NCI-H2196 (cell line): ENCODE data around the gene AMT.
"Not testable (repeated sequence)": the region's sequence is repeated elsewhere in the genome, so short reads cannot be mapped to it uniquely, and the experiment has no call there.

Experiments used
- DNase-seq: peaks from one replicate; lab custom pipeline; 2025; ENCODE audit not compliant: unreplicated experiment; lab: John Stamatoyannopoulos, UW

The AMT gene

DNA sequence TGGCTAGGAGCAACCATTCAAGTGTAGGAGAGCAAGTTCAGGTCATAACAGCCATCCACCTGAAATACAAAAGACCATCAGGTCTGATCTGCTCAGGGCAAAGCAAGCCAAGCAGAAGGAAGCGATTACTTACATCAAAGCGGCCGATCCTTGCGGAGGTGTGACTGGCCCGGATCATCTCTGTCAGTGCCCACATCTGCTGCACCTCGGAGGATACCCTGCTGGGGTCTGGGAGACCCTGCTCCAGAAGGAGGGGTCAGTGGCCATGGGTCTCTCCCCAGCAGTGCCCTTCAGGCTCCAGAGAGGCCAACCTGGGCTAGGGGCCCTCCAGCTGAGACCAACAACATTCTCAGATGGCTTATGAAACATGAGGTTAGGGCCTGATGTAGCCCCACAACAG, 2.5 kb upstream of the AMT start:
- DNase-seq = no peak

DNA sequence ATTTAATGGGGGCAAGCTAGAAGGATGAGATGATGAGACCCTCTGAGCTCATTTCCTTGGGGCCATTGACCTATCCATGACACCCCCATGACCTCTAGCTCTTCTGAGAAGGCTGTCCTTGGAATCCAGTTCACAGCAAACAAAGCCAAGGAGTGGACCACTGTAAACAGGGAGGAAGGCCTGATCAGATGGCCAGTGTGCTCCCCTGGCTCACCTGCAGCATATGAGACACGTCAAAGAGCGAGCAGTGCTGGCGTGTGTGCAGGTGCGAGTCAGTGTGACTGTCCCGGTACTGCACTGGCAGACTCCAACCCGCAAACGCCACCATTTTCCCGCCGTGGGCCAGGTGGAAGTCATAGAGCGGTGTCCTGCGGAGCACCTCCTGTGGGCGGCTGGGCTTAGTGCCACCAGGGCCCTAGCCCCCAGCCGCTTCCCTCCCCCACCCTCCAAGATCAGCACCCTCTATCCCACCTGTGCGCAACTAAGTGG, 339 bp downstream of the AMT start:
- no peak for DNase-seq

DNA sequence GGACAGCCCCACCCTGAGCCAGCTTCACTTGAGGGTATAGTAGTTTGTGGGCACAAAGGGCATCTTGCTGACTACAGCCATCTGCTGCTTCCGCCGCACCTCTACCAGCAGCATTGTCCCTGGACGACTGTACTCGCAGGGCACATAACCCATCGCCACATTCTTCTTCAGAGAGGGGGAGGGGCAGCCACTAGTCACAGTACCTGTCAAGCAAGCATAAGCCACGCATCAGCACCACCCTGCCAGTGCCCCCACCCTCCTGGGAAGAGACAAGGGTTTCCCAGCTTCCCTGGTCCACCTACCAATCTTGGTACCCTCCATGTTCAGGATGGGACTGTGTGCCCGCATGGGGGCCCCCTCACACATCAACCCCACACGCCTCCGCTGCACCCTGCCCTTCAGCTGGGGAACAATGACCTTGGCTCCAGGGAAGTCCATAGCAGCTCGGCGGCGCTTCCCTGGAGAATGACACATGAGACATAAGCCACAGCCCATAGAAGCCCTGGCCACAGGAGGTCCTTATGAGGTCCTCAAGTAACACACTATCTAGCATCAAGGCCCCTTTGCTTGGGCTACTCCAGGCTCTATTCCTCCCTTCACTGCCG, 4.7 kb downstream of the AMT start:
- DNase-seq = no peak

DNA sequence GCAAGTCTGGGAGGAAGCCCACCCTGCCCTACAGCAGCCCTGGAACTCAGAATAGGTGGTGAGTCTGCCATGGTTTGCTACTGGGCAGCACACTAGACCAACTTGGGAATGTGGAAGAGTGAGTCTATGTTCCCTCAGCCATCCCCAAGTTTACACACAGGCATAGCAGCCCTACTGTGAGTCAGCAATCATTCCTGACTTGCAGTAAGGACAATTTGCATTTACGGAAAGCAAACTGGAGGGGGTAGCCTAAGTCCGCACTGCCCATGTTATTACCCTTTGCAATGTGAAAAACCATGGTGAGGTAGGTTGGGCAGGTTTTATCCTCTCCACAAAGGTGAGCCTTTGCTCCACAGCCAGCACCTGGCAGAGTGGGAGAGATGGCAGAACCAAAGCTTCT, 5.4 kb downstream of the AMT start:
- DNase-seq = no peak

DNA sequence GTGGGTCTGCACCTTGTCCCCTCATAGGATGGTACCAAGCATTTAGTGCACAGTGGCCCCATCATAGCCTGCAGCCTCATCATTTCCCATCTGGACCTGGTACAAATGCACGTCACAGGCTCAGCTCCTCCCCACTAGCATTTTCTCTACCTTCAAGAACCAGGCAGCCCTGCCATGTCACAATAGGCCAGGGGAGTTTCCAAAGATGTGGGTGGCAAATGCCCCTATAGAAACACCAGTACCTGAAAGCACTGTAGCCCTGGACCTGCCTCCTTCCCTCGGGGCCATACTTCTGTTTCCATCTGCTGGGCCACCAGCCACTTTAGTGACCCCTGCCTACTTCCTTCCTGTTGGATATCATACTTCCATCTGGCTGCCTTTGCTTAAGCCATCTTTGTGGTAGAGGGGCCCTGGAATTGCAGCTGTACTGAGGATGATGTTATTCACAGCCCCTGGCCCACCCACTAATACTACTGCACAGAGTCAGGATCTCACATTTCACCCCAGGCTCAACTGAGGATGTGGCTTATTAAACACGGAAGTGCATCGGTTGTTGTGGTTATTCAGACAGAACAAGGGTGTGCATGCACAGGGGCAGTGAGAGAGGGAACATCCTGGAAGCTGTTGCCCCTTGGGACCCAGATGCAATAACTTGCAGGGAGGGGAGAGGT, 6.2 kb downstream of the AMT start:
- DNase-seq = no peak

DNA sequence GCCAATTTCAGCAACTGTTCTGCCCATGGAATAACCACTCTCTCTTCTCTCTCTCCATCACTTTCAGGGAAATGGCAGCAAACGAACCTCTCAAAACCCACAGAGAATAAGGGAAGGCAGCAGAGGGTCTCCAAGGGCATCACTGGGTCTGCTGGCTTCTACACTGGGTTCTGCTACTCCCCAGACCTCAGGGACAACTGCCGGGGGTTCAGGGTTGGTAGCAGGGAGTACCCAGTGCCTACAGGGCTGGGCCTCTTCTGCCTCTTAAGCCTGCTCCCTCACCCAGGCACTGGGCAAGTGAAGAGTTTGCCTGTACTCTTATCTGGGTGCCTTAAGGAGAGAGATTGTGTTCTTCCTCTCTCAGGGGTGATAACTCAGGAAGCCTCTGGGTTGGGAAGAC, 7.5 kb downstream of the AMT start:
- DNase-seq = no peak

DNA sequence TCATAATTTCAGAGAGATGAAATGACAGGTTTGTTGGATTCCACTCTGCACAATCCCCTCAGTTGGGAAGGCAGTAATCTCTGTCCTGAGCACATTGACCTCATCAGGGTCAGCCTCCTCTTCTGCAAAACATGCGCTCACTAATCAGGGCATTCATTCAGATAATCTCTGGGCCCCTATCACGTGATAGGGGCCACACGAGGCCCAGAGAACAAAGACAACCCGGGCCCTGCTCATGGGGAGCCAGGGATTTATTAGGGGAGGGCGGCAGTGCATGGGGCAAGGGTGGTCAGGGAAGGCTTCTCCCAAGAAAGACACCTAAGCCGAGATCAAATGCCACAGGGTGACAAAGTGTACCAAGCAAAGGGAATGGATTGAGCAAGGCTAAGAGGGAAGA, 8.9 kb downstream of the AMT start:
- no peak for DNase-seq

DNA sequence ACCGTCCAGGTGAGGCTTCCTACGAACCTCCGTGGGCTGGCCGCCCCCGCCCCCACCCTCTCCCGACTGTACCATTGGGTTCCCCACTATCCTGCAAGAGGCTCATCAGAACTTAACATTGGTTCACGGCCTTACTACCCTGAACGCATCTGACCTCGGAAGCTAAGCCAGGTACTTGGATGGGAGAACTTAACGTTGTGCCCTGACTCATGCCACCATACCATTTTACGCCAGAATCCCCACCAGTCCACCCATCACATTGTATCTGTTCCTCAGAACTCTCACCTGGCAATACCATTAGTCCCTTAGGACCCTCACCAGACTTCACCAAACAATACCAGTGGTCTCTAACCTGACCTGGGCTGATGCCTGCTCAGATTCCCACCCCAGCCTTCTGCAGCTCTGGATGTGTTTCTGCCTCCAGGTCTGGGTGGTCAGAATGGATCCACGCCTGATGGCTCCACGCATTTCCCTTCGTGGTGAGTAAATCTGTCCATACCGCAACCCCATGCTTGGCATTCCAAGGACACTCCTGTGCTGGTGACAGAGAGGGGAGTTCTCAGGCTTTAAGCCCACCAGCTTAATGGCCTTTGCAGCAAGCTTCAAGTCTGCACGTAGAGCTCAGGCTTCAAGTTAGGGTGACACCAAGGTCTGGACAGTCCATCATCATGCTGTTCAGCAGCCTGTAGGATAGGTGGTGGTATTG, 9.5 kb downstream of the AMT start:
- no peak for DNase-seq

DNA sequence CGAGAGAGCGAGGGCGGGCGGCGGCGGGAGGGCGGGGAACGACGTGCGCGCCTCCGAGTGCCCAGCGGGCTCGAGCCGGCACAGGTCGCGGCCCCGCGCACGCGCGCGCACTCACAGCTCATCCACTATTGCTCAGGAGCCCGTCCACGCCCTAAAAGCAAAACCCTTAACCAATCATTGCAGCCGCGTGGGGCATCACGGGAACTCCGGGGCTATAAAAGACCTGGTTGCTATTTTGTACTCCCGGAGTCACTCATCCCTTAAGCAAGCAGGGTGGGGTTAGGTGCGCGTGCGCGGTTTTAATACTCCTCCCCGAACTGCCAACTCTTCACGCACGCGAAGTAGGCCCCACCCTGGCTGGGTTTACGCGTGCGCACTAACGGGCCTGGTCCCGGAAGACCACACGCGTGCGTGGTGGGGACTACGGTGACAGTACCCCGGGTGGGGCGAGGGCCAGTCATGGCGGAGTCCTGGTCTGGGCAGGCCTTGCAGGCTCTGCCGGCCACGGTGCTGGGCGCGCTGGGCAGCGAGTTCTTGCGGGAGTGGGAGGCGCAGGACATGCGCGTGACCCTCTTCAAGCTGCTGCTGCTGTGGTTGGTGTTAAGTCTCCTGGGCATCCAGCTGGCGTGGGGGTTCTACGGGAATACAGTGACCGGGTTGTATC, 10.2 kb downstream of the AMT start, which contains the start of the genes RHOA and TCTA:
Gene RHOA (minus strand): TSS at position 9 of the 664 bp plus-strand sequence. CDS start 36,387 bp downstream, outside the sequence.
Gene TCTA (plus strand): TSS at position 456 of the 664 bp plus-strand sequence. CDS start 4 bp downstream, at position 460.
- DNase-seq = peak; percentile 93

DNA sequence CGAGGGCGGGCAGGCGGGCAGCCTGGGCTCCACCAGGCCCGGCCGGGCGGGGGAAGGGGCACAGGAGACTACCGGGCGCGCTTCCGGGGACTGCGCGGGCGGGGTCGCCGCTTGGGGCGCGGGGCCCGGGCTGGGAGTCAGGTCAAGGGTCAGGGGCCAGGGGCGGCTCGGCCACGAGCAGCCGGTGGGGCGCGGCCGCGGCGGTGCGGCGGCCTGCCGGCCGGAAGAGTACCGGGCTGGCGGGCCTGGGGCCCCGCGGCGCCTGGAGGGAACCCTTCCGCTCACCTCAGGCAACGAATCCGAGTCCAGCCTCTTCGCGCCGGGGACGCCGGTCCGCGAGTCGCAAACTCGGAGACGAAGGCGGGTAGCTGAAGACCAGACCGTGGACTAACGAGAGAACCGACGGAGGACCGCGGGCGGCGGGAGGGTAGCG, 10.7 kb downstream of the AMT start:
- no peak for DNase-seq

DNA sequence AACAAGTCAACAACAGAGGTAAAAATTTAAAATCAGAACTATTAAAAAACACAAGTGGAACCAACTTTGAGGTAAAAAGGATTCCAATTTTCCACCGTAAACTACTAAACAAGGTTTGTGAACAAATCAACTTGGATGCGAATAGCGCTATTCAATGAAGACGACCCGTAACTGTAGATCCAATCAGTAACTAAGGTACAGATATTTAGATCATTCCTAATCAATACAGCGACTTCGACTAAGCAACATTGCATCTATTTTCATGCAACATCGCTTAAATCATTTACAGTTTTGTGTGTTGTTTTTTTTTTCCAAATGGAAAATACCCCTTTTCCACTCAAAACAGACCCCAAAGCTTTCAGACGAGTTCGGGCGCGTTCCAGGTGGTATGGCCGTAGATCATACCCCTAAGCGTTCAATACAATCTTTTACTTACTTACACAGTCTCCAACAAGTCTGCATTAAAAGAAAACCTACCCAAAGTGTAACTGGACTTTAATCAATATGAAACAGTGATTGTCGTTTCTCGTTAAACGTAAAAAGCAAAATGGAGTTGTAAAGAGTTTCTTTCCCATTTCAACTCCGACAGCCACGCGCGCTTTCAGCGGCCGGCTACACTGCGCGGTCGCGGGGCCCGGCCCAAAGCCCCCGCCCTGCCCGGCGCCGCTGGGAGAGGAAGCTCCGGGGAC, 11.3 kb downstream of the AMT start:
- DNase-seq = no peak

DNA sequence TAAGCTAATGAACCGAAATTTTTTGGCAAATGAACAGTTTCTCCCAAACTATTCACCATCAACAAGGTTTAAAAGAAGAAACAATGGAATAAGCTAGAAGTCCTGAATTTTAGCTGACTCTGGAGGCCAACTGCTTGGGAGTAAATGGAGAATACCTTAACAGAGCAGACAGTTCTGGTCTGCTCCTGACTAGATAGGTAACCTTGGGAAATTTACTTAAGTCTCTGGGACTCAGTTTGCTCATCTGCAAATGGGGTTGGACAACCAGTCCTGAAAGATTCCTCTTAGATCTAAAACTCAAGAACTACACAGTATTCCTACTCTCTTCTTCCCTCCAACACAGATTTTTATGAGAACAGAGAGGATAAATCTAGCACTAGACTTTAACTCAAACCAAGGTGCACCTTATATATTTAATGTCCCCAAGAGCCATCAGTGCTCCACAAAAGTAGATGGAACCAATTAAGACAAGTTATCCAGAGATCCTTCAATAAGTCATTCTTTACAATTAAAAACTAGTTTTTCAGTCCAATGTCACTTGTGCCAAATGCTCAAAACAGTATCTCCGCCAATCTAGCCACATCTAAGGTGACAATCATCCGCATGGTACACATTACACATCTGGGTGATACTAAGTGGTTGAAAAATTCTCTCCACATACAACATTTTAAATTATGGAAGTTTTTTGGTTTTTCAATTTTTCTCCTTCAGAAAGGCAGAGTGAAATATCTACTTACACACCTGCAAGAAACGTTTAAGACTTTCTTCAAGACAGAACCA, 12.0 kb downstream of the AMT start:
- no peak for DNase-seq

DNA sequence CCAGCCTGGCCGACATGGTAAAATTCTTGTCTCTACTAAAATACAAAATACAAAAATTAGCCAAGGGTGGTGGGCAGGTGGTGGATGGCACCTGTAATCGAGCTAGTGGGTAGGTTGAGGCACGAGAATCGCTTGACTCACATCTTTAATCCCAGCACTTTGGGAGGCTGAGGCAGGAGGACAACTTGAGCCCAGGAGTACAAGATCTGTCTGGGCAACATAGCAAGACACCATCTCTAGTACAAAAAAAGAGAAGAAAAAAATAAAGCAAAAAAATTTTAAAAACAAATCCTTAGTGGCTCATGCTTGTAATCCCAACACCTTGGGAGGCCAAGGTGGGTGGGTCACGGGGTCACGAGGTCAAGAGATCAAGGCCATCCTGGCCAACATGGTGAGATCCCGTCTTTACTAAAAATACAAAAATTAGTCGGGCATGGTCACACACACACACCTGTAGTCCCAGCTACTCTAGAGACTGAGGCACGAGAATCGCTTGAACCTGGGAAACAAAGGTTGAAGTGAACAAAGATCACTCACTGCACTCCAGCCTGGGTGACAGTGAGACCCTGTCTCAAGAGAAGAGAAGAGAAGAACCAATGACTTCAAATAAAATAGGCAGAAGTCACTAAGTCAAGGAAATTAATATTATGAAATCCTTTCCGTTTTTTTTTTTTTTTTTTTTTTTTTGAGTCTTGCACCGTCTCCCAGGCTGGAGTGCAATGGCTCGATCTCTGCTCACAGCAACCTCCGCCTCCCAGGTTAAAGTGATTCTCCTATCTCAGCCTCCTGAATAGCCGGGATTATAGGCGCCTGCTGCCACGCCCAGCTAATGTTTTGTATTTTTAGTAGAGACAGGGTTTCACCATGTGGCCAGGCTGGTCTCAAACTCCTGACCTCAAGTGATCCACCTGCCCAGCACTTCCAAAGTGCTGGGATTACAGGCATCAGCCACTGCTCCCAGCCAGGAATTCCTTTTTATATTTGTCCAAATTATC, 15.4 kb downstream of the AMT start:
- DNase-seq = no peak

DNA sequence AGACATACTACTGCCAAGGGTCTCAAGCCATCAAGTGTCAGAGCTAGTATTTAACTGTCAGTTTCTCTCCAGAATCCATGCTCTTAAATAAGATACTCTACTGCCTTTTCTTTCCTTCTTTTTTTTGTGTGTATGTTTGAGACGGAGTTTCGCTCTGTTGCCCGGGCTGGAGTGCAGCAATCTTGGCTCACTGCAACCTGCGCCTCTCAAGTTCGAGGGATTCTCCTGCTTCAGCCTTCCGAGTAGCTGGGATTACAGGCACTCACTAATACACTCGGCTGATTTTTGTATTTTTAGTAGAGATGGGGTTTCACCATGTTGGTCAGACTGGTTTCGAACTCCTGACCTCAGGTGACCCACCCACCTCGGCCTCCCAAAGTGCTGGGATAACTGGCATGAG, 16.7 kb downstream of the AMT start:
- not testable (repeated sequence) for DNase-seq

DNA sequence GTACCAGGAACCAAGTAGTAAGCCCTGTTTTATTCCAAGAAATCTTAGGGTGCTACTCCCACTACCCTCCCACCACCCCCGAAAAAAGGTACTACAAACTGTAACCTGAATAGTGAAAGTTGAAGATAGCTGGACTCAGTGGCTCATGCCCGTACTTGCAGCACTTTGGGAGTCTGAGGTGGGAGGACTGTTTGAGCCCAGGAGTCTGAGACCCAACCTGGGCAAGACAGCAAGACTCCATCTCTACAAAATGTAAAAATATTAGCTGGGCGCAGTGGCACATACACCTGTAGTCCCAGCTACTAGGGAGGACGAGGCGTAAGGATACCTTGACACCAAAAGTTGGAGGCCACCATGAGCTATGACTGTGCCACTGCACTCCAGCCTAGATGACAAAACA, 18.4 kb downstream of the AMT start:
- DNase-seq = no peak

DNA sequence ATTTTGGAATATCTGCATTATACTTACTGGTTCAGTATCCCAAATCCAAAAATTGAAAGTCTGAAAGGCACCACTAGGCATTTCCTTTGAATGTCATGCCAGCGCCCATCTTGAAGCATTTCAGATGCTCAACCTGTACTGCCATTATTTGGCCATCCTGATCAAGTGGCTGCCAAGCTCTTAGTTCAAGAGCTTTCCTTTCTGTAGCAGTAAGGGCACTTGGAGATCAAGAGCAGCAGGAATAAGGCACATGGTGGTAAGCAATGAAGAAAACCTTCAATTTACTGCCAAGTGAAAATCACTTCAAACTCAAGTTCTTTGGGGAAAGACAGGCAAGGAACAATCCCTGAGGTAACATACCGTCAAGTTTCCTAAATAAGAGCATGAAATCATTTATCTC, 20.5 kb downstream of the AMT start:
- DNase-seq = no peak

DNA sequence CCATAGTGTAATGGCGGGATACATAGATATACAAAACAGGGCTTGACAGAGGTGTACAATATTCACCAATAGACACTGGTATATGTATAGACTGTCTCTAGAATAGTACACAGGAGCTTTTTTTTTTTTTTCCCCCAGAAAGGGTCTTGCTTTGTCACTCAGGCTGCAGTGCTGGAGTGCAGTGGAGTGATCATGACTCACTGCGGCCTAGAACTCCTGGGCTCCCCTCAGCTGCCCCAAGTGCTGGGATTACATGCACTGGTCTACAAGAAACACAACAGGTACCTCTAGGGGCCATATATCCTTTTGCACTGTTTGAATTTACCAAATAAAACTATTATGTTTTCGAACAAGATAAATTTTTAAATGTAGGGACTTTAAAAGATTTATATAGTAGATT, 22.8 kb downstream of the AMT start:
- no peak for DNase-seq

DNA sequence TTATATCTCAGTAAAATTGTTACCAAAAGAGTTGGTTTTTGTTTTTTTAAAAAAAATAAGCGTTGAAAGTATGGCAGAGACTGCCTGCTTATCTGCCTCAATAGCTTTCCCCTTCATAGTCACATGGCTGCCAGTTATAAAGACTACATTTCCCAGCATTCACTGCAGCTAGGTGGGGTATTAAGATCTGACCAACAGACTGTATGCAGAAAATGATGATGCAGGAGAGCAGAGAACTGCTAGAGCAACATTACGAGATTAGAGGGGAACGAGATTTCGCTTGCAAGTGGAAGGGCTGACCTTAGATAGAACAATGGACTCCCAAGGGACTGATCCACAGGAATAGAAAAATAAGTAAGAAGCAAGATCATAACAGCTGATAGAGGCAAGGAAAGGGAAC, 24.8 kb downstream of the AMT start:
- DNase-seq = no peak

DNA sequence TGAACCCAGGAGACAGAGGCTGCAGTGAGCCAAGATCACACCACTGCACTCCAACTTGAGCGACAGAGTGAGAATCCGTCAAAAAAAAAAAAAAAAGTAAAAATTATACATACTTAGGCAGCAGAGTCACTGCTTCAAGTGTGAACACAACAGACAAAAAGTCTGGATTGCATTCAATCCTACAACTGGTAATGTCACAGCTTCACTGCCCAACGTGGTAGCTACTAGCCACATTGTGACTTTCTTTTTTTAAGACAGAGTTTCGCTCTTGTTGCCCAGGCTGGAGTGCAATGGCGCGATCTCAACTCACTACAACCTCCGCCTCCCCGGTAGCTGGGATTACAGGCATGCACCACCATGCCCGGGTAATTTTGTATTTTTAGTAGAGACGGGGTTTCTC, 31.0 kb downstream of the AMT start:
- not testable (repeated sequence) for DNase-seq
